Renal pelvis (tissue), 4 donors: ENCODE results near the gene ACSM5. TPM values are rescaled to one million over a fixed set of nuclear protein-coding genes. Genes with fewer than 3 reads are reported as not detected.
"Not testable (repeated sequence)": the region's sequence is repeated elsewhere in the genome, so short reads cannot be mapped to it uniquely, and the experiment has no call there.

Experiments used
- DNase-seq: peaks from one replicate; pipeline ENCODE4 v3.0.0-alpha.2; 2013
- polyA plus RNA-seq, 3 donors: library from polyadenylated mRNA; unstranded; fragments of 120-200 nt; gene quantifications; one replicate each; pipeline ENCODE4 v1.2.1, GENCODE V29; 2013; ENCODE audit not compliant: insufficient read length in 3 of 3

The ACSM5 gene
- polyA plus RNA-seq, 3 donors, result 4.9 to 6.4 (median 5.2) TPM

DNA sequence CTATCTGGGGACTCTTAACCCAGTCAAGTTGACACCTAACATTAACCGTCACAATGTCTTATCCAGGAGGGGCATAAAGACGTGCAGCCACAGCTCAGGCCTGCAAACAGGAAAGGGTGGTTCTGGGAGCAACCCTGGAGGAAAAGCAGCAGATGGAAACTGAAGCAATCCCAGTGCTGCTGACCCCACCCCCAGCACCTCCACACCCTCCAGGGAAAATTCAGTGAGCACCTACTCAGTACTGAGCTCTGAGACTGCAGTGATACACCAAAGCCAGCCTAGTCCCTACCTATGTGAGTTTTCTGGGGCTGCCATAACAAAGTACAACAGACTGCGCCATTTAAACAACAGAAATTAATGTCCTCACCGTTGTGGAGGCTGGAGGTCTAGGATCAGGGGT is 32.5 kb downstream of the ACSM5 start:
- not testable (repeated sequence) for DNase-seq

- DNase-seq, result not testable (repeated sequence)
These were observed 37.5 kb downstream of the ACSM5 start for GRCh38 chr16:20446652-20447393.

- not testable (repeated sequence) for DNase-seq
These were observed 42.0 kb downstream of the ACSM5 start, which contains the start of gene ACSM2A for GRCh38 chr16:20451364-20451763. Gene ACSM2A, plus strand, starts transcription at chr16:20451521. Its CDS starts 8,594 bp downstream, at chr16:20460115.

DNA sequence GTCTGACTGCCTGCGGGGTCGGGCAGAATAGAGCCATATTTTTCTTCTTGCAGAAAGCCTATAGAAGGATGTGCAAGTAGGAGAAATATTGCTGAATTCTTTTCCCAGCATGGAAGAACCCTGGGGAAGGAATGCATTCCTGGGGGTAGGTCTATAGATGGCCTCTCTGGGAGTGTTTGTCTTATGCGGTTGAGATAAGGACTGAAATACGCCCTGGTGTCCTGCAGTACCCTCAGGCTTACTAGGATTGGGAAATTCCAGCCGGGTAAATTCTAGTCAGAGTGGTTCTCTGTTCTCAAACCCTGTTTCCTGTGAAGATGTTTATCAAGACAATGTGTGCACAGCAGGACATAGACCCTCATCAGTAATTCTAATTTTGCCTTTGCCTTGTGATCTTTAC is 44.3 kb downstream of the ACSM5 start:
- not testable (repeated sequence) for DNase-seq

DNA sequence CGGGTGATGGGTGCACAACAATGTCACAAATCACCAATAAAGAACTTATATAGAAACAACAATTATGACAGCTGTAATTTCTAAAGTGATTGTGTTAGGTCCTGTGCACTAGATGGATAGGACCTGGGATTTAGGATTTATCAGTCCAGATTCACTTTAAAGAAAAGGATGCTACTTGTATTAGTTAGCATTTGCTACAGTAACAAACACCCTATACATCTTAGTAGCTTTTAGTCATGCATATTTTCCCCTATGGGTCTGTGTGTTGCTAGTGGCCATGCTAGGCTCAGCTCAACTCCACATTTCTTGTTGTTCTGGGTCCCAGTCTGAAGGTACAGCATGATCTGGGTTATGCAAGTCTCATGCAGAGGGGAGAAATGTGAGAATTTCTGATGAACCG is 49.9 kb downstream of the ACSM5 start:
- not testable (repeated sequence) for DNase-seq

GRCh38 chr16:20460313-20460712 is 51.0 kb downstream of the ACSM5 start:
- not testable (repeated sequence) for DNase-seq

- not testable (repeated sequence) for DNase-seq
These were observed 59.6 kb downstream of the ACSM5 start for GRCh38 chr16:20468954-20469353.

- DNase-seq, result not testable (repeated sequence)
These were observed 60.6 kb downstream of the ACSM5 start for GRCh38 chr16:20469930-20470329.

GRCh38 chr16:20470732-20471131 is 61.4 kb downstream of the ACSM5 start:
- DNase-seq, result not testable (repeated sequence)

DNA sequence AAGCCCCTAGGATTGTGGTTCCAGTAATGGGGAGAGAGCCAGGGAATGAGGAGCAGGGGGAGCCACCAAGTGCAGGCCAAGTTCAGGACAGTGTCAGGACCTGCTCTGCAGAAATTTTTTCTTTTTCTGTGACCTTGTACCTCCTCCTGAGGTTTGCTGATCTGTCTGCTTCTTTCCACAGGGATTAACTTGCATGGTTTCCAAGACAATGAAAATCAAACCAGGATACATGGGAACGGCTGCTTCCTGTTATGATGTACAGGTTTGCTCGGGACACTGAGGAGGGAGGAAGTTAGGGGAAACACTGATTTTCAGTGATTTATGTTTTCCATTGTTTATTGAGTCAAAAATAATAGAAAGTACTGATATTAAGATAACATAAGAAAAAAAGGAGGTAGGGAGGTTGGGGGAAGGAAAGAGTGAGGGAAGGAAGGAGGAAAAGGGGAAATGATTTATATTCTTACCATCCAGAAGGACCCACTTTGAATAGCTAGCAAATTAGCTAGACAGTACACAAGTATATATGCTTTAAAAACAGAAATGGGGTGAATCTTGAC is 67.9 kb downstream of the ACSM5 start:
- DNase-seq, result not testable (repeated sequence)

DNA sequence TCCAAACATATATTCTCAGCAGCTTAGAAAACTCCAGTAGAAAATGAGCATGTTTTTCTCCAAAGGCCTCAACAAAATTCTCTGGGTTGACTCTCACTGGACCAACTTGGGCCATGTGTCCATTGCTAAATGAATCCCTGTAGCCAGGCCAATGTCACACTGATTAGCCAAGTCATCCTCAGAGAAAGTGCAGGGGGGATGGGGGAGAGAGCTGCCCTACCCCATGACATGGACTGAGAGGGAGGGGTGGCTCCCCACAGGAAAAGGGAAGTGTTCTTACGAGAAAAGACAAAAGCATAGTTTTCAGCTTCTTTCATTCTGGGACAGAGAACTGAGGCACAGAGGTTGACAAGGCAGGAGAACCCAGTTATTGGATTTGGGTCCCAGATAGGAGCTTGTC is 74.7 kb downstream of the ACSM5 start:
- DNase-seq, result not testable (repeated sequence)

- no peak for DNase-seq
These were observed 75.4 kb downstream of the ACSM5 start for GRCh38 chr16:20484726-20485125.

GRCh38 chr16:20485408-20485807 is 76.1 kb downstream of the ACSM5 start:
- no peak for DNase-seq

Other genes starting within 250 kb of the ACSM5 start
- gene GP2, start 82.0 kb upstream of the ACSM5 start, polyA plus RNA-seq, result 1 to 10 TPM; 1.3 to 7.9 (median 6.7) TPM
- 100 to 1,000 TPM in 2 of 3 donors, 10 to 100 TPM in 1; 99.8 to 156 (median 152) TPM for gene UMOD, start 56.8 kb upstream of the ACSM5 start, polyA plus RNA-seq
- gene PDILT, start 4.8 kb upstream of the ACSM5 start, polyA plus RNA-seq, result under 1 TPM in 2 of 3 donors, not detected in 1; 0.11 to 0.19 TPM
- 100 to 1,000 TPM in 1 of 3 donors, 10 to 100 TPM in 2; 62.8 to 102 (median 99.4) TPM for gene ACSM2A, start 42.0 kb downstream of the ACSM5 start, polyA plus RNA-seq
- gene ACSM2B, start 166.8 kb downstream of the ACSM5 start, polyA plus RNA-seq, result 10 to 100 TPM; 62.8 to 79.7 (median 70.7) TPM